Stimulated activated CD8-positive, alpha-beta memory T cell treated with anti-CD3 and anti-CD28 coated beads, Interleukin-2, amount 100 ng/mL, for 48 hours (primary cell): ENCODE results near the gene SLC44A5.
A peak's percentile ranks its signal among the peaks of the same experiment; 100 is the strongest.
"Not testable (repeated sequence)": the region's sequence is repeated elsewhere in the genome, so short reads cannot be mapped to it uniquely, and the experiment has no call there.

ENCODE experiments used
- DNase-seq, 2 donors: peaks; one replicate each; pipeline ENCODE4 v3.0.0-alpha.2; 2020; ENCODE audit warnings: low read depth in 2 of 2

Gene SLC44A5

GRCh38 chr1:75611014-75611413 is at the start of gene SLC44A5:
SLC44A5 (minus strand) TSS chr1:75611114; CDS start chr1:75541447, 69,667 bp downstream.
- DNase-seq, result no peak

GRCh38 chr1:75655931-75656330 is 45.0 kb upstream of the SLC44A5 start:
- no peak for DNase-seq

- not testable (repeated sequence) for DNase-seq
Observed at GRCh38 chr1:75647183-75647582, 36.3 kb upstream of the SLC44A5 start.

DNA sequence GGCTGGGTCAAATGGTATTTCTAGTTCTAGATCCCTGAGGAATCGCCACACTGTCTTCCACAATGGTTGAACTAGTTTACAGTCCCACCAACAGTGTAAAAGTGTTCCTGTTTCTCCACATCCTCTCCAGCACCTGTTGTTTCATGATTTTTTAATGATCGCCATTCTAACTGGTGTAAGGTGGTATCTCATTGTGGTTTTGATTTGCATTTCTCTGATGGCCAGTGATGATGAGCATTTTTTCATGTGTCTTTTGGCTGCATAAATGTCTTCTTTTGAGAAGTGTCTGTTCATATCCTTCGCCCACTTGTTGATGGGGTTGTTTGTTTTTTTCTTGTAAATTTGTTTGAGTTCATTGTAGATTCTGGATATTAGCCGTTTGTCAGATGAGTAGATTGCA is 34.2 kb upstream of the SLC44A5 start:
- DNase-seq, result not testable (repeated sequence)

- DNase-seq, result no peak
Observed at GRCh38 chr1:75643460-75643859, 32.5 kb upstream of the SLC44A5 start.

- no peak for DNase-seq
Observed at GRCh38 chr1:75641325-75641724, 30.4 kb upstream of the SLC44A5 start.

- DNase-seq, result no peak
Observed at GRCh38 chr1:75640137-75640536, 29.2 kb upstream of the SLC44A5 start.

DNA sequence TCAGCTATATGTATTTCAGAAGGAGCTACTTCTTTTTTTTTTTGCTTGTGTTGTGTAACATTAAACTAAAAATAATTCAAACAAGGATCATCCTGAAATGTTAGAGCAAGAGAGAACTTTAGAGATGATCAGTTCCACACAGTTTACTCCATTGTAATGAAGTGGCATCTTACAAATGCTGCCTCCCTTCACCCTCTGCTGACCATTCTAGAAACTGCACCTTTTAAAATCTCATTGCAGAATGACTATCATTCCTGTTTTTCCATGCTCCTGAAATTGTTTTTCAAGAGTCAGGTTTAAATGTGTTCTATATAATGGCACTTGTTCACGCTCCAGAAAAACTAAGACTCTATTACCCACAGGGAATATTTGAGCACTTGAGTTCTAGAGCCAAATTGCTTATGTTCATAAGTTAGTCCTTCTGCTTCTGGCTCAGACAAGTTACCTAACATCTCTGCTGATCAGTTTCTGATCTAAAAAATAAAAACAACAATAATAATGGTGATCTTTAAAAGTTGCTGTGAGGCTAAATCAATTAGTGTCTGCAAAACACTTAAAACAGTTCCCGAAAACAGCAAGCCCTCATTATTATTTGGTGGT is 21.5 kb upstream of the SLC44A5 start:
- no peak for DNase-seq

- no peak for DNase-seq
Observed at GRCh38 chr1:75630998-75631397, 20.1 kb upstream of the SLC44A5 start.

- DNase-seq, result no peak
Observed at GRCh38 chr1:75630004-75630594, 19.2 kb upstream of the SLC44A5 start.

DNA sequence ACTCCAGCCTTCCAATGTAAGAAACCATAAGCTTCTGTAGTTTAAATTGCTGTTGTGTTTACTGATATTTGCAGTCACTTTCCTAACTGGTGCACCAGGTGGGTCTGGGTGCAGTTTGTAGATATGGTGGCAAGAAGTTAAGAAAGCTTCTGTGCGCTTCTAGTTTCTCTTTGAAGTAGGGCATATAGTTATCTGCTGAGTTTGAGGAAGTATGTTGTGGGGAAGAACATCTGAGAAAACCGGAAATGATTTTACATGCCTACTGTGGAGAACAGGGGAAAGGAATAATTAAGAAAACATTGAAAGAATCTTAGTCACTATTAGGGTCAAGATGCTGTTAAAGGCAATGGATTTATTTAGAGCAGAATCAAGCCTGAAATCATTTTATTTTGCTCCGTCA is 14.9 kb upstream of the SLC44A5 start:
- no peak for DNase-seq

DNA sequence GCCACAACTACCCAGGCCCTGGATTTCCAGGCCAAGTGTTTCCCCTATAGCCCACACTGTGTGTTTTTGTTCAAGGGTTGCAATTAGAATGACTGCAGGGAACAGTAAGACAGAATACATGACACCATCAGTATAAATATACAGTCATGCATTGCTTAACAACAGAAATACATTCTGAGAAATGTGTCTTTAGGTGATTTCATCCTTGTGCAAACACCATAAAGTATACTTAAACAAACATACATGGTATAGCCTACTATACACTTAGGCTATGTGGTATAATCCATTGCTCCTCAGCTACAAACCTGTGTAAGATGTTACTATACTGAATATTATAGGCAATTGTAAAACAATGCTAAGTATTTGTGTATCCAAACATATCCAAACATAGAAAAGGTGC is 7.5 kb upstream of the SLC44A5 start:
- DNase-seq, result no peak

DNA sequence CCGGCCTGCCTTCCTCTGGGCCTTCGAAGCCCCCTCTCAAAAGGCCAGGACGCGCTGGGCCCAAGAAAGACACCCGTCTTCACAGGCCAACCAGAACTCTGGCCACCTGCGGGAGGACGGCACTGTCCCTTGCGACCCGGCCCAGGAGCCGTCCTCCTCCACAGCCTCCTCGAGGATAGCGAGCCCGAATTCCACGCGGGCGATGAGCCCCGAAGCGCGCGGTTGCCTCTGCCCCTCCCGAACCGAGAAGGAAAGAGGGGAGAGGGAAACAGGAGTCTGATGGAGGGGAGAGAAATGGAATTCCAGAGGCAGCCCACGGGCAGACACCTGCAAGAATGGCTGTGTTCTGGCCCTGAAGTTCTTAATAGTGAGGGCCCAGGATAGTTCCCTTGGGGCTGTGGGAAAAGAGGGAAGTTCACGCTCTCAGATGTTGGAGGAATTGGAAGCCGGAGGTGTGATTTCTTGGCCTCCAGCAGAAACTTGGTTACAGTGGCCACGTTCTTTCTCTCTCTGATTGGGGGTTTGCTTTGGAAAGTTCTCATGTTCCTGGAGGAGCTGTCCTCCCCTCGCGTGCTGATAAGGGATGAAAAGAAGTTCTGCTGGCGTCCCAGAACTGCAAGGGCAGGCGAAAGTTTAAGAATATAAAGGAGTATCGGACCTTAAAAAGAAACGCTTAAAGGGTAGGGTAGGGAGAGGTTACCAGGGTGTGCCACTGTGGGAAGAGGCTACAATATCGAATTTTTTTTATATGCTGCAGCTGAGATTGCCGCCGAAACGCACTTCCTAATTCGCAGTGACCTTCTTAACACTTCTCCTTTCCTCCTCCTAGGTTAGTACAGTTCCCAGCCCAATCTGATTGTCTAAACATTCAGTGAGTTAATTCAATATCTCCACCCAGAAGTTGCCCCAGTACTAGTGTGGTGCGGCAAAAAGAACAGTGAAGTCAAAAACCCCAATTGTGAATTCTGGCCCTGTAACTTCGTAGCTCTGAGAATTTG is 5.8 kb upstream of the SLC44A5 start:
- DNase-seq, result no peak

- peak in 1 of 2 donors; percentile 3 for DNase-seq
Observed at GRCh38 chr1:75615613-75616435, 4.9 kb upstream of the SLC44A5 start.

GRCh38 chr1:75614399-75614756 is 3.5 kb upstream of the SLC44A5 start:
- DNase-seq, result no peak

- no peak for DNase-seq
Observed at GRCh38 chr1:75613916-75614315, 3.0 kb upstream of the SLC44A5 start.

DNA sequence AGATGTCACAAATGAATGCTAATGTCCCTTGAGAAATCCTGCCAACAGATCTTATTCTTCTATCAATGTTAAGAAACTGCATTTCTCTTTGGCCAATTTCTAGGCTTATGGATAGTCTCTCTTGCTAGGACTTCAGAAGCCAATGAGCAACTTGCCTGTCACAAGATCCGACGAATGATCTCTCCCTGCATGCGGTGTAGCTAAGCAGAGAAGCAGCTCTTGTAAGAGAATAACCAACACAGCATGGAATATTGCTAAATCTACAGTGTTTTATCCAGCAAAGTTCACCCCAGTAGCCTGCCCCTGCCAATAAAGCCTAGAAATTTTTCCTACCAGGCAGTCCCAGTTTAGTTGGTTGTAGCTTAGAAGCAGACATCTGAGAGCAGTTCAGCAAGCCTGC is 2.1 kb upstream of the SLC44A5 start:
- no peak for DNase-seq

DNA sequence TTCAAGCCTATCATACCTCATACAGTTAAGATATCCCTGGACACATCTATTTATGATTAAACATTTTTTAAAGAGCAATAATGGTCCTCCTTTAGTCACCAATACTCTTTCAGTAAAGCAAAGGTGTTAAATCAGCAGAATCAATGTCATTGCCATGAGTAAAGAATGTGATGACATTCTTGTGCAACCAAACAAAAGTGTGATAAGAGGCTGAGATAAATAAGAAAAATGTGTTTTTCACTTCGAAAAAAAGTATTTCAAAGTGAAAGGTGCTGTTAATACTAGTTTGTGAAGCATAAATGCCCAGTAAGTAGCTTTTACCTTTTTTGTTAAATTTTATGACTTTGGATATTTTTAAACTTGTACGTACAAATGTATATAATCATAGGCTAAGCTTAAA is 8.4 kb downstream of the SLC44A5 start:
- no peak for DNase-seq

DNA sequence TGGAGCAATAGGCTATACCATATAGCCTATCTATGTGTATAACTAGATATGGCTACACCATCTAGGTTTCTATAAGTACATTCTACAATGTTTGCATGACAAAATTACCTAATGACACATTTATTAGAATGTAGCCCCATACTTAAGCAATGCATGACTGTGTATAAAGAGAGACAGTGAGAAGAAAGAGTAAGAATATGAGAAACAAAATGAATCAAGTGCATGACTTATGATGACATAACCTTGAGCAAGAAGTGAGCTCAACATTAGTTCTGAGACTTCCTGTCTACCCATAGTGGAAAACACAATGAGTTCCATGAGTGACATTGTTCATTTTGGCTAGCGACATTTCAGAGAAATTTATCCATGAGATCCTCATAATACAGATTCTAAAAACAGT is 10.1 kb downstream of the SLC44A5 start:
- DNase-seq, result no peak

DNA sequence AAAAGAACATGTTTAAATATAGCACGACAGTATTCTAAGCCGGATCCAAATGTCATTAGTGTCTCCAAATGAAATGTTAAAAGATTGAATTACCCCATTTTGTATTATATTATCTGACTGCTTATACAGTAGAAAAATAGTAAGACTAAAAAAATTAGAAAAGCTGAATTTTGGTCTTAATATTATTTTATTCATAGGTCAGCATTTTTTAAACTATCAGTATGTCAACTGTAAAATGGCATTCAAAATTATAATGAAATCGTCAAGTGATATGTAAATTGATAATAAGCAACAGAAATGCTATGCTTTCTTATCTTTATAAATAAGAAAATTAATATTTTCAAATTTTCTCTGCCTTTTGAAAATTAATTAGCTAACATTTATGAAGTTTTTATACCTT is 16.6 kb downstream of the SLC44A5 start:
- DNase-seq, result no peak

GRCh38 chr1:75593457-75593856 is 17.5 kb downstream of the SLC44A5 start:
- not testable (repeated sequence) for DNase-seq

GRCh38 chr1:75589637-75590036 is 21.3 kb downstream of the SLC44A5 start:
- DNase-seq, result no peak
